Skeletal muscle satellite cell (primary cell): ENCODE measurements around the gene EMP3.

Source experiments
- H3K27me3 ChIP-seq: 2 replicates; pipeline ENCODE4 v1.7.0; 2013; ENCODE audit warnings: low read length; ENCODE audit not compliant: control insufficient read depth, insufficient read depth
- H3K36me3 ChIP-seq: 2 replicates; pipeline ENCODE4 v1.7.0; 2013; ENCODE audit warnings: mild to moderate bottlenecking, control low read depth, low read length; ENCODE audit not compliant: insufficient read depth
- H3K4me1 ChIP-seq: 2 replicates; pipeline ENCODE4 v1.7.0; 2013; ENCODE audit warnings: low read length; ENCODE audit not compliant: control insufficient read depth, insufficient read depth
- H3K4me2 ChIP-seq: 2 replicates; pipeline ENCODE4 v1.7.0; 2013; ENCODE audit warnings: mild to moderate bottlenecking, low read length
- H3K4me3 ChIP-seq: 2 replicates; pipeline ENCODE4 v1.7.0; 2013; ENCODE audit warnings: low read length
- H3K9ac ChIP-seq: 2 replicates; pipeline ENCODE4 v1.7.0; 2013; ENCODE audit warnings: mild to moderate bottlenecking, low read depth, low read length, moderate library complexity
- H3K9me3 ChIP-seq: replicated peaks from 2 replicates; pipeline ENCODE4 v1.7.0; 2013; ENCODE audit warnings: mild to moderate bottlenecking, control low read depth, low read length

The EMP3 gene

GRCh38 chr19:48318286-48318987 is 6.9 kb upstream of the EMP3 start:
- H3K27me3 ChIP-seq, result no peaks in the 10 kb centered on the region
- H3K4me2 ChIP-seq, result no peak overlapping the region
- H3K36me3 ChIP-seq, result no peaks in the 10 kb centered on the region
- no peak overlapping the region for H3K4me3 ChIP-seq
- H3K4me1 ChIP-seq, result peaks cover 27% of the 10 kb centered on the region
- no peaks in the 10 kb centered on the region for H3K9me3 ChIP-seq
- H3K9ac ChIP-seq, result no peak overlapping the region

- no peak overlapping the region for H3K9ac ChIP-seq
- H3K27me3 ChIP-seq, result no peaks in the 10 kb centered on the region
- H3K9me3 ChIP-seq, result no peaks in the 10 kb centered on the region
- no peak overlapping the region for H3K4me3 ChIP-seq
- no peak overlapping the region for H3K4me2 ChIP-seq
- H3K4me1 ChIP-seq, result peaks cover 33% of the 10 kb centered on the region
- no peaks in the 10 kb centered on the region for H3K36me3 ChIP-seq
These were observed 5.5 kb upstream of the EMP3 start for GRCh38 chr19:48319647-48320541.

GRCh38 chr19:48321372-48321621 is 4.1 kb upstream of the EMP3 start:
- peaks cover 35% of the 10 kb centered on the region for H3K4me1 ChIP-seq
- no peaks in the 10 kb centered on the region for H3K27me3 ChIP-seq
- H3K9me3 ChIP-seq, result no peaks in the 10 kb centered on the region
- peak overlapping the region; percentile 86 for H3K9ac ChIP-seq
- no peaks in the 10 kb centered on the region for H3K36me3 ChIP-seq
- H3K4me2 ChIP-seq, result peak overlapping the region; percentile 86
- peak overlapping the region; percentile 66 for H3K4me3 ChIP-seq

GRCh38 chr19:48321622-48322591 is 3.4 kb upstream of the EMP3 start:
- H3K4me1 ChIP-seq, result peaks cover 39% of the 10 kb centered on the region
- H3K27me3 ChIP-seq, result no peaks in the 10 kb centered on the region
- H3K9ac ChIP-seq, result peak overlapping the region; percentile 94

GRCh38 chr19:48329167-48329891 is 4.0 kb downstream of the EMP3 start:
- H3K4me1 ChIP-seq, result peaks cover 55% of the 10 kb centered on the region
- H3K9me3 ChIP-seq, result no peaks in the 10 kb centered on the region
- H3K4me2 ChIP-seq, result peak overlapping the region; percentile 65
- H3K27me3 ChIP-seq, result no peaks in the 10 kb centered on the region
- peaks cover 43% of the 10 kb centered on the region for H3K36me3 ChIP-seq
- peak overlapping the region; percentile 30 for H3K4me3 ChIP-seq
- no peak overlapping the region for H3K9ac ChIP-seq

More at GRCh38 chr19:48321622-48322591, 3.4 kb upstream of the EMP3 start:
- Histone ChIP-seq H3K9me3 (no peaks in the 10 kb centered on the region), H3K4me2 (peak overlapping the region; percentile 92), H3K4me3 (peak overlapping the region; percentile 66), H3K36me3 (no peaks in the 10 kb centered on the region)

GRCh38 chr19:48330012-48330681 is 4.8 kb downstream of the EMP3 start:
- peaks cover 47% of the 10 kb centered on the region for H3K4me1 ChIP-seq
- H3K4me2 ChIP-seq, result peak overlapping the region; percentile 65
- H3K4me3 ChIP-seq, result no peak overlapping the region
- no peak overlapping the region for H3K9ac ChIP-seq
- no peaks in the 10 kb centered on the region for H3K27me3 ChIP-seq
- H3K36me3 ChIP-seq, result peaks cover 43% of the 10 kb centered on the region
- H3K9me3 ChIP-seq, result no peaks in the 10 kb centered on the region

GRCh38 chr19:48332351-48332661 is 7.0 kb downstream of the EMP3 start:
- no peaks in the 10 kb centered on the region for H3K9me3 ChIP-seq
- peak overlapping the region; percentile 95 for H3K4me2 ChIP-seq
- no peak overlapping the region for H3K9ac ChIP-seq
- H3K4me3 ChIP-seq, result peak overlapping the region; percentile 51
- peaks cover 41% of the 10 kb centered on the region for H3K36me3 ChIP-seq
- peaks cover 41% of the 10 kb centered on the region for H3K4me1 ChIP-seq
- no peaks in the 10 kb centered on the region for H3K27me3 ChIP-seq

- peaks cover 37% of the 10 kb centered on the region for H3K36me3 ChIP-seq
- H3K4me1 ChIP-seq, result peaks cover 36% of the 10 kb centered on the region
- peak overlapping the region; percentile 95 for H3K4me2 ChIP-seq
- peak overlapping the region; percentile 51 for H3K4me3 ChIP-seq
- no peaks in the 10 kb centered on the region for H3K9me3 ChIP-seq
- no peaks in the 10 kb centered on the region for H3K27me3 ChIP-seq
- H3K9ac ChIP-seq, result peak overlapping the region; percentile 12
These were observed 7.5 kb downstream of the EMP3 start for GRCh38 chr19:48332662-48333466.

GRCh38 chr19:48333467-48334384 is 8.4 kb downstream of the EMP3 start:
- Histone ChIP-seq H3K4me1 (peaks cover 32% of the 10 kb centered on the region), H3K4me2 (peak overlapping the region; percentile 95), H3K27me3 (no peaks in the 10 kb centered on the region), H3K4me3 (peak overlapping the region; percentile 73), H3K9me3 (no peaks in the 10 kb centered on the region), H3K36me3 (peaks cover 32% of the 10 kb centered on the region), H3K9ac (peak overlapping the region; percentile 71)
